ENCODE results near the gene PITPNM3.
"Not testable (repeated sequence)": the region's sequence is repeated elsewhere in the genome, so short reads cannot be mapped to it uniquely, and the experiment has no call there.

The PITPNM3 gene

GRCh38 chr17:6574687-6575595 is 18.6 kb upstream of the PITPNM3 start:
- peak in 7 of 51 donors; percentile 8 to 30 (median 16) for DNase-seq

GRCh38 chr17:6573982-6574686 is 17.8 kb upstream of the PITPNM3 start:
- no peak for DNase-seq

- DNase-seq: not testable (repeated sequence)
Measured at GRCh38 chr17:6573495-6573894, 17.1 kb upstream of the PITPNM3 start.

- DNase-seq: no peak
Measured at GRCh38 chr17:6572972-6573370, 16.6 kb upstream of the PITPNM3 start.

GRCh38 chr17:6571452-6571781 is 15.1 kb upstream of the PITPNM3 start:
- no peak for DNase-seq

- DNase-seq: no peak
Measured at GRCh38 chr17:6570731-6571451, 14.5 kb upstream of the PITPNM3 start.

- no peak for DNase-seq
Measured at GRCh38 chr17:6569370-6570285, 13.3 kb upstream of the PITPNM3 start.

- DNase-seq: no peak
Measured at GRCh38 chr17:6568184-6568758, 11.9 kb upstream of the PITPNM3 start.

GRCh38 chr17:6567528-6568183 is 11.3 kb upstream of the PITPNM3 start:
- no peak for DNase-seq

GRCh38 chr17:6561446-6561845 is 5.1 kb upstream of the PITPNM3 start:
- DNase-seq: no peak

GRCh38 chr17:6560496-6560895 is 4.1 kb upstream of the PITPNM3 start:
- no peak for DNase-seq

GRCh38 chr17:6559753-6560215 is 3.4 kb upstream of the PITPNM3 start:
- no peak for DNase-seq

GRCh38 chr17:6558932-6559752 is 2.8 kb upstream of the PITPNM3 start:
- no peak for DNase-seq

GRCh38 chr17:6558276-6558675 is 1.9 kb upstream of the PITPNM3 start:
- DNase-seq: no peak

GRCh38 chr17:6557040-6557438 is 684 bp upstream of the PITPNM3 start:
- no peak for DNase-seq

GRCh38 chr17:6555331-6556120 is 829 bp downstream of the PITPNM3 start:
- peak in 16 of 51 donors; percentile 6 to 74 (median 28) for DNase-seq

- DNase-seq: peak in 2 of 51 donors; percentile 48 to 58
Measured at GRCh38 chr17:6554871-6555330, 1.5 kb downstream of the PITPNM3 start.

GRCh38 chr17:6554342-6554741 is 2.0 kb downstream of the PITPNM3 start:
- DNase-seq: peak in 1 of 51 donors; percentile 9

Measured in hypothalamus (tissue), 51 donors.